NCI-H2196 (cell line): ENCODE data around the gene CLDN6.

Experiments
- DNase-seq: peaks from one replicate; lab custom pipeline; 2025; ENCODE audit not compliant: unreplicated experiment; lab: John Stamatoyannopoulos, UW

CLDN6 gene

GRCh38 chr16:2973093-2973492 lies 44.9 kb downstream of the CLDN6 start:
- no peak for DNase-seq

GRCh38 chr16:2971985-2972784 lies 45.8 kb downstream of the CLDN6 start:
- no peak for DNase-seq

GRCh38 chr16:2971134-2971984 lies 46.6 kb downstream of the CLDN6 start:
- no peak for DNase-seq

GRCh38 chr16:2970563-2970962 lies 47.4 kb downstream of the CLDN6 start:
- DNase-seq = no peak

- peak; percentile 38 for DNase-seq
Measured at GRCh38 chr16:2969545-2970521, 48.1 kb downstream of the CLDN6 start.

GRCh38 chr16:2968738-2969544 lies 49.0 kb downstream of the CLDN6 start, which contains the start of gene PAQR4:
TSS of gene PAQR4 (plus strand) at chr16:2969348. CDS start at chr16:2969675, 327 bp downstream.
- peak; percentile 93 for DNase-seq

GRCh38 chr16:2968368-2968737 lies 49.6 kb downstream of the CLDN6 start:
- DNase-seq = peak; percentile 48

GRCh38 chr16:2967721-2968161 lies 50.2 kb downstream of the CLDN6 start:
- no peak for DNase-seq

- no peak for DNase-seq
Measured at GRCh38 chr16:2967211-2967631, 50.8 kb downstream of the CLDN6 start.

GRCh38 chr16:2966808-2967191 lies 51.2 kb downstream of the CLDN6 start:
- DNase-seq = no peak

- no peak for DNase-seq
Measured at GRCh38 chr16:2966043-2966807, 51.8 kb downstream of the CLDN6 start.
